Lung (tissue), 12 donors: Measurements from ENCODE around the gene DHCR7. TPM values are rescaled to one million over a fixed set of nuclear protein-coding genes. Genes with fewer than 3 reads are reported as not detected.
A peak's percentile ranks its signal among the peaks of the same experiment; 100 is the strongest.

Source experiments
- ATAC-seq: fragments of 200-7000 bp; cut with Tn5 transposase; one replicate; pipeline ENCODE4 v1.9.1; 2020; ENCODE audit warnings: moderate number of reproducible peaks; ENCODE audit not compliant: insufficient read depth, low FRiP score
- DNase-seq, 3 donors: peaks; one replicate each; pipeline ENCODE4 v3.0.0-alpha.2; 2013 to 2017
- H3K27ac ChIP-seq, 2 donors: one replicate each; pipeline ENCODE4 v1.5.1; 2013; ENCODE audit warnings: mild to moderate bottlenecking in 2 of 2, moderate library complexity in 2 of 2, control low read depth in 1 of 2, inconsistent platforms in 1 of 2, low read depth in 1 of 2, low read length in 1 of 2
- H3K27me3 ChIP-seq, 3 donors: one replicate each; pipeline ENCODE4 v1.5.1; 2013; ENCODE audit warnings: low read length in 2 of 3; ENCODE audit not compliant: control insufficient read depth in 3 of 3, insufficient read depth in 3 of 3
- H3K36me3 ChIP-seq, 4 donors: one replicate each; pipeline ENCODE4 v1.5.1; 2013; ENCODE audit warnings: low read length in 4 of 4, mild to moderate bottlenecking in 1 of 4, moderate library complexity in 1 of 4; ENCODE audit not compliant: control insufficient read depth in 4 of 4, insufficient read depth in 4 of 4
- H3K4me1 ChIP-seq, 5 donors: one replicate each; pipeline ENCODE4 v1.5.1; 2013; ENCODE audit warnings: low read length in 5 of 5, mild to moderate bottlenecking in 2 of 5, moderate library complexity in 1 of 5; ENCODE audit not compliant: control insufficient read depth in 5 of 5, insufficient read depth in 5 of 5
- H3K4me3 ChIP-seq: one replicate; pipeline ENCODE4 v1.5.1; 2013; ENCODE audit warnings: mild to moderate bottlenecking, control low read depth, moderate library complexity
- H3K9ac ChIP-seq, 2 donors: one replicate each; pipeline ENCODE4 v1.5.1; 2013; ENCODE audit warnings: low read length in 2 of 2, control low read depth in 1 of 2; ENCODE audit not compliant: insufficient read depth in 1 of 2
- H3K9me3 ChIP-seq, 4 donors: one replicate each; pipeline ENCODE4 v1.5.1; 2013; ENCODE audit warnings: low read length in 3 of 4, mild to moderate bottlenecking in 1 of 4, moderate library complexity in 1 of 4; ENCODE audit not compliant: control insufficient read depth in 4 of 4, insufficient read depth in 3 of 4
- CTCF ChIP-seq: IDR thresholded peaks from 2 replicates; pipeline ENCODE4 v1.5.1; 2012; ENCODE audit warnings: mild to moderate bottlenecking; ENCODE audit errors: control extremely low read depth, extremely low read depth
- WGBS, 2 donors: extraction: QIAGEN DNeasy Blood & Tissue Kit; methylation state at CpG; one replicate each; pipeline ENCODE4 v1.1.7; 2013; 5-methylcytosine and 5-hydroxymethylcytosine counted together
- polyA plus RNA-seq, 2 donors: library from polyadenylated mRNA; stranded (reverse); fragments of 200-250 nt; gene quantifications; one replicate each; pipeline ENCODE4 v1.2.1, GENCODE V29; 2013
- total RNA-seq, 2 donors: library from RNA; depleted of rRNA in 1 of 2; stranded (reverse); fragments of >200 nt in 1 of 2; gene quantifications; one replicate each; pipeline ENCODE4 v1.2.1, GENCODE V29; 2014 to 2021
- donor health status: control.
- donor health status: control.
- donor health status: Bipolar disorder and iron deficiency.
- donor health status: healthy.
- donor health status: DM: yes; HTN: yes; CAD: no.

DHCR7 gene
- total and polyA plus RNA-seq, 4 donors, result 41.2 to 138 (median 68.1) TPM

GRCh38 chr11:71451596-71452198, 3.5 kb upstream of the DHCR7 start:
- 43 to 56% methylated on average over 9 of the region's 9 CpGs for WGBS, 2 donors
- no peak for TF ChIP-seq CTCF
- Histone ChIP-seq H3K27me3 (no peaks in the 10 kb centered on the region), H3K4me1 (peaks cover 7 to 33% (median 12%) of the 10 kb centered on the region in 5 donors), H3K36me3 (peaks cover 0 to 12% (median 9%) of the 10 kb centered on the region in 4 donors), H3K9me3 (no peaks in the 10 kb centered on the region), H3K9ac (no peak overlapping the region), H3K4me3 (no peak overlapping the region), H3K27ac (peak overlapping the region in 1 of 2 donors; percentile 71)
- DNase-seq, result peak in 2 of 3 donors; percentile 12 to 14
- no peak for ATAC-seq

DNA sequence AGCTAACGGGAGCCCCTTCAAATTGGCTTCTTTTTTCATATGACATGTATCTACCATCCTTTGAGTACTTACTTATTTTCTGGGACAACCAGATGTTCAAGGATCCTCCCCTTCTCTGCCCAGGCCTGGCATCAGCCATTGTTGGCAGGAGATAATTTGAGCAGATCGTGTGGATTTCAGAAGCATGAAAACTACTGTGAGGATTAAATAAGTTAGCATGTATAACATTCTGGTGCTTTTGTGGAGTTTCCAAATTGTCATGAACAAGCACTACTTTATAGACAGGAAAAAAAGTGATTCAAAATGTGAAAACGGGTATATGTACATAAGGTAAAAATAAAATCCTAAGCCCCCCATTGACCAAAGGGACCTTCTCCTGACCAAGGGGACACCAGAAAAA, 2.7 kb upstream of the DHCR7 start:
- WGBS, 2 donors, result 88 to 90% methylated on average over 3 of the region's 3 CpGs
- no peak overlapping the region for H3K27ac ChIP-seq
- H3K9ac ChIP-seq, result peak overlapping the region in 1 of 2 donors; percentile 19
- ATAC-seq (no peak), DNase-seq (peak in 1 of 3 donors; percentile 9)
- peaks cover 0 to 7% (median 6%) of the 10 kb centered on the region in 4 donors for H3K36me3 ChIP-seq
- TF ChIP-seq CTCF, result no peak
- no peak overlapping the region for H3K4me3 ChIP-seq
- no peaks in the 10 kb centered on the region for H3K9me3 ChIP-seq
- no peaks in the 10 kb centered on the region for H3K27me3 ChIP-seq
- peaks cover 7 to 33% (median 12%) of the 10 kb centered on the region in 5 donors for H3K4me1 ChIP-seq

DNA sequence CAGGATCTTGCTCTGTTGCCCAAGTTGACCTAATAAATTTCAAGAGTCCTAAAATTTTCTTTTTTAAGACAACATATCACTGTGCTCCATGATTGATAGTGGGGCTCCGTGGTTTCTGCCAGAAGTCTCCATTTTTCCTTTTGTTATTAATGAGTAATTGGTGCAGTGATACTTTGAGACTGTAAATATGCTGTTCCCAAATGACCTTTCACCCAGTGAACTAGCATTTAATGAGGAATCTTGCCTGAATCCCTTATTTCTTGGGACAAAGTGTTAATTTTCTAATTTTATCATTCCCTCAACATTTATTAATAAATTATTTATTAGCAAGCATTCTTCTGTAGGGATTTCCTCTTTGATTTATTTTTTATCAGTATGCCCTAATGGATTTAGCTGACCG, 2.3 kb upstream of the DHCR7 start:
- Histone ChIP-seq H3K36me3 (peaks cover 0 to 5% (median 3%) of the 10 kb centered on the region in 4 donors), H3K27me3 (no peaks in the 10 kb centered on the region), H3K9me3 (no peaks in the 10 kb centered on the region), H3K9ac (peak overlapping the region in 1 of 2 donors; percentile 19), H3K4me3 (no peak overlapping the region), H3K4me1 (peaks cover 7 to 33% (median 12%) of the 10 kb centered on the region in 5 donors), H3K27ac (no peak overlapping the region)
- no peak for TF ChIP-seq CTCF
- 68 to 70% methylated on average over 2 of the region's 2 CpGs for WGBS, 2 donors
- DNase-seq (no peak), ATAC-seq (no peak)

DNA sequence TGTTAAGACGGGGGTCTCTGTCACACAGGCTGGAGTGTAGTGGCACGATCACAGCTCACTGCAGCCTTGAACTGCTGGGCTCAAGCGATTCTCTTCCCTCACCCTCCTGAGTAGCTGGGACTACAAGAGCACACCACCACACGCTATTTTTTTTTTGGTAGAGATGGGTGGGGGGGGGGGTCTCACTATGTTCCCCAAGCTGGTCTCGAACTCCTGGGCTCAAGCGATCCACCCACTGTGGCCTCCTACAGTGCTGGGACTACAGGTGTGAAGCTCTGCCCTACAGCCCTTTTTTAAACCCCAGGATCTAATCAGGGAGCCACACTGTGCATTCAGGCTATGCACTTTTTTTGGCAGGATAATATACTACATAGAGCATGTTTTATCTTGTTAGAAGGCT, 1.4 kb upstream of the DHCR7 start:
- no peak overlapping the region for H3K27ac ChIP-seq
- H3K9ac ChIP-seq, result no peak overlapping the region
- ATAC-seq (no peak), DNase-seq (peak in 1 of 3 donors; percentile 4)
- H3K9me3 ChIP-seq, result no peaks in the 10 kb centered on the region
- H3K36me3 ChIP-seq, result peaks cover 0 to 3% (median 0%) of the 10 kb centered on the region in 4 donors
- peaks cover 7 to 33% (median 10%) of the 10 kb centered on the region in 5 donors for H3K4me1 ChIP-seq
- TF ChIP-seq CTCF, result no peak
- WGBS, 2 donors, result 44 to 52% methylated on average over 6 of the region's 6 CpGs
- no peaks in the 10 kb centered on the region for H3K27me3 ChIP-seq
- H3K4me3 ChIP-seq, result peak overlapping the region; percentile 3
